ENCODE data around the gene SLX4IP.

DNA sequence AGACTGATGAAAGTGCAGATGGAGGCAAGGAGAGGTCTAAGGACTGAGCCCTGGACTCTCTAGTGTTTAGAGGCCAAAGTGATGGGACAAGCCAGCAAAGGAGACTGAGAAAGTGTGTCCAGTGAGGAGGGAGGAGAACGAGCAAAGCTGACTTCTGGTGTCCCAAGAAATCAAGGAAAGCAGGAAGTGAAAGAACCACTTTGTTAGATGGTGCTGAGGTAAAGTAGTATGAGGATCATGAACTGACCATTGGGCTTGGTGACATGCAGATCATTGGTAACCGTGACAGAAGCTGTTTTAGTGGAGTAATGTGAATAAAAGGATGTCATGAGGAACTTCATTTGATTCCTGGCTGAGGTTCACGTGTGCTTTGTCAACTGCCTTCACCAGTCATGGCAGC is 108.4 kb downstream of the SLX4IP start:
- TF ChIP-seq, protein P1, sequence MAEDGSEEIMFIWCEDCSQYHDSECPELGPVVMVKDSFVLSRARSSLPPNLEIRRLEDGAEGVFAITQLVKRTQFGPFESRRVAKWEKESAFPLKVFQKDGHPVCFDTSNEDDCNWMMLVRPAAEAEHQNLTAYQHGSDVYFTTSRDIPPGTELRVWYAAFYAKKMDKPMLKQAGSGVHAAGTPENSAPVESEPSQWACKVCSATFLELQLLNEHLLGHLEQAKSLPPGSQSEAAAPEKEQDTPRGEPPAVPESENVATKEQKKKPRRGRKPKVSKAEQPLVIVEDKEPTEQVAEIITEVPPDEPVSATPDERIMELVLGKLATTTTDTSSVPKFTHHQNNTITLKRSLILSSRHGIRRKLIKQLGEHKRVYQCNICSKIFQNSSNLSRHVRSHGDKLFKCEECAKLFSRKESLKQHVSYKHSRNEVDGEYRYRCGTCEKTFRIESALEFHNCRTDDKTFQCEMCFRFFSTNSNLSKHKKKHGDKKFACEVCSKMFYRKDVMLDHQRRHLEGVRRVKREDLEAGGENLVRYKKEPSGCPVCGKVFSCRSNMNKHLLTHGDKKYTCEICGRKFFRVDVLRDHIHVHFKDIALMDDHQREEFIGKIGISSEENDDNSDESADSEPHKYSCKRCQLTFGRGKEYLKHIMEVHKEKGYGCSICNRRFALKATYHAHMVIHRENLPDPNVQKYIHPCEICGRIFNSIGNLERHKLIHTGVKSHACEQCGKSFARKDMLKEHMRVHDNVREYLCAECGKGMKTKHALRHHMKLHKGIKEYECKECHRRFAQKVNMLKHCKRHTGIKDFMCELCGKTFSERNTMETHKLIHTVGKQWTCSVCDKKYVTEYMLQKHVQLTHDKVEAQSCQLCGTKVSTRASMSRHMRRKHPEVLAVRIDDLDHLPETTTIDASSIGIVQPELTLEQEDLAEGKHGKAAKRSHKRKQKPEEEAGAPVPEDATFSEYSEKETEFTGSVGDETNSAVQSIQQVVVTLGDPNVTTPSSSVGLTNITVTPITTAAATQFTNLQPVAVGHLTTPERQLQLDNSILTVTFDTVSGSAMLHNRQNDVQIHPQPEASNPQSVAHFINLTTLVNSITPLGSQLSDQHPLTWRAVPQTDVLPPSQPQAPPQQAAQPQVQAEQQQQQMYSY (CRISPR knock-in tag; IDR thresholded peaks at IDR 0.05) = no peak
- TF ChIP-seq, protein P2, sequence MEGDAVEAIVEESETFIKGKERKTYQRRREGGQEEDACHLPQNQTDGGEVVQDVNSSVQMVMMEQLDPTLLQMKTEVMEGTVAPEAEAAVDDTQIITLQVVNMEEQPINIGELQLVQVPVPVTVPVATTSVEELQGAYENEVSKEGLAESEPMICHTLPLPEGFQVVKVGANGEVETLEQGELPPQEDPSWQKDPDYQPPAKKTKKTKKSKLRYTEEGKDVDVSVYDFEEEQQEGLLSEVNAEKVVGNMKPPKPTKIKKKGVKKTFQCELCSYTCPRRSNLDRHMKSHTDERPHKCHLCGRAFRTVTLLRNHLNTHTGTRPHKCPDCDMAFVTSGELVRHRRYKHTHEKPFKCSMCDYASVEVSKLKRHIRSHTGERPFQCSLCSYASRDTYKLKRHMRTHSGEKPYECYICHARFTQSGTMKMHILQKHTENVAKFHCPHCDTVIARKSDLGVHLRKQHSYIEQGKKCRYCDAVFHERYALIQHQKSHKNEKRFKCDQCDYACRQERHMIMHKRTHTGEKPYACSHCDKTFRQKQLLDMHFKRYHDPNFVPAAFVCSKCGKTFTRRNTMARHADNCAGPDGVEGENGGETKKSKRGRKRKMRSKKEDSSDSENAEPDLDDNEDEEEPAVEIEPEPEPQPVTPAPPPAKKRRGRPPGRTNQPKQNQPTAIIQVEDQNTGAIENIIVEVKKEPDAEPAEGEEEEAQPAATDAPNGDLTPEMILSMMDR (IDR thresholded peaks at IDR 0.05) = no peak
- TF ChIP-seq ZBTB21 (CRISPR knock-in tag; IDR thresholded peaks at IDR 0.05; ENCODE audit: borderline replicate concordance) = no peak
- TF ChIP-seq, protein P3, sequence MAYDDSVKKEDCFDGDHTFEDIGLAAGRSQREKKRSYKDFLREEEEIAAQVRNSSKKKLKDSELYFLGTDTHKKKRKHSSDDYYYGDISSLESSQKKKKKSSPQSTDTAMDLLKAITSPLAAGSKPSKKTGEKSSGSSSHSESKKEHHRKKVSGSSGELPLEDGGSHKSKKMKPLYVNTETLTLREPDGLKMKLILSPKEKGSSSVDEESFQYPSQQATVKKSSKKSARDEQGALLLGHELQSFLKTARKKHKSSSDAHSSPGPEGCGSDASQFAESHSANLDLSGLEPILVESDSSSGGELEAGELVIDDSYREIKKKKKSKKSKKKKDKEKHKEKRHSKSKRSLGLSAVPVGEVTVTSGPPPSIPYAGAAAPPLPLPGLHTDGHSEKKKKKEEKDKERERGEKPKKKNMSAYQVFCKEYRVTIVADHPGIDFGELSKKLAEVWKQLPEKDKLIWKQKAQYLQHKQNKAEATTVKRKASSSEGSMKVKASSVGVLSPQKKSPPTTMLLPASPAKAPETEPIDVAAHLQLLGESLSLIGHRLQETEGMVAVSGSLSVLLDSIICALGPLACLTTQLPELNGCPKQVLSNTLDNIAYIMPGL (CRISPR knock-in tag; IDR thresholded peaks at IDR 0.05) = no peak
- no peak for TF ChIP-seq ZNF671 (CRISPR knock-in tag; IDR thresholded peaks at IDR 0.05)
- TF ChIP-seq, protein P4, sequence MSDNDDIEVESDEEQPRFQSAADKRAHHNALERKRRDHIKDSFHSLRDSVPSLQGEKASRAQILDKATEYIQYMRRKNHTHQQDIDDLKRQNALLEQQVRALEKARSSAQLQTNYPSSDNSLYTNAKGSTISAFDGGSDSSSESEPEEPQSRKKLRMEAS (CRISPR knock-in tag; IDR thresholded peaks at IDR 0.05) = no peak
- TF ChIP-seq, protein P5, sequence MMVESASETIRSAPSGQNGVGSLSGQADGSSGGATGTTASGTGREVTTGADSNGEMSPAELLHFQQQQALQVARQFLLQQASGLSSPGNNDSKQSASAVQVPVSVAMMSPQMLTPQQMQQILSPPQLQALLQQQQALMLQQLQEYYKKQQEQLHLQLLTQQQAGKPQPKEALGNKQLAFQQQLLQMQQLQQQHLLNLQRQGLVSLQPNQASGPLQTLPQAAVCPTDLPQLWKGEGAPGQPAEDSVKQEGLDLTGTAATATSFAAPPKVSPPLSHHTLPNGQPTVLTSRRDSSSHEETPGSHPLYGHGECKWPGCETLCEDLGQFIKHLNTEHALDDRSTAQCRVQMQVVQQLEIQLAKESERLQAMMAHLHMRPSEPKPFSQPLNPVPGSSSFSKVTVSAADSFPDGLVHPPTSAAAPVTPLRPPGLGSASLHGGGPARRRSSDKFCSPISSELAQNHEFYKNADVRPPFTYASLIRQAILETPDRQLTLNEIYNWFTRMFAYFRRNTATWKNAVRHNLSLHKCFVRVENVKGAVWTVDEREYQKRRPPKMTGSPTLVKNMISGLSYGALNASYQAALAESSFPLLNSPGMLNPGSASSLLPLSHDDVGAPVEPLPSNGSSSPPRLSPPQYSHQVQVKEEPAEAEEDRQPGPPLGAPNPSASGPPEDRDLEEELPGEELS (CRISPR knock-in tag; IDR thresholded peaks at IDR 0.05) = no peak
- no peak for TF ChIP-seq TCF7 (CRISPR knock-in tag; IDR thresholded peaks at IDR 0.05; ENCODE audit: low read depth)
- TF ChIP-seq ZNF416 (CRISPR knock-in tag; IDR thresholded peaks at IDR 0.05) = no peak
- TF ChIP-seq EMX1 (CRISPR knock-in tag; IDR thresholded peaks at IDR 0.05) = no peak
- TF ChIP-seq ZNF121 (CRISPR knock-in tag; IDR thresholded peaks at IDR 0.05) = no peak
- TF ChIP-seq, protein P6, sequence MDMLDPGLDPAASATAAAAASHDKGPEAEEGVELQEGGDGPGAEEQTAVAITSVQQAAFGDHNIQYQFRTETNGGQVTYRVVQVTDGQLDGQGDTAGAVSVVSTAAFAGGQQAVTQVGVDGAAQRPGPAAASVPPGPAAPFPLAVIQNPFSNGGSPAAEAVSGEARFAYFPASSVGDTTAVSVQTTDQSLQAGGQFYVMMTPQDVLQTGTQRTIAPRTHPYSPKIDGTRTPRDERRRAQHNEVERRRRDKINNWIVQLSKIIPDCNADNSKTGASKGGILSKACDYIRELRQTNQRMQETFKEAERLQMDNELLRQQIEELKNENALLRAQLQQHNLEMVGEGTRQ (CRISPR knock-in tag; IDR thresholded peaks at IDR 0.05) = no peak

Measured in WTC11 (cell line).